PC-9 (cell line): Measurements from ENCODE around the gene ACADVL. TPM values are rescaled to one million over a fixed set of nuclear protein-coding genes. Genes with fewer than 3 reads are reported as not detected.

ENCODE experiments used
- BruUV-seq: library from RNA; stranded (reverse); fragments of 400-500 nt; replicated peaks from 2 replicates; lab custom pipeline; 2021; lab: Mats Ljungman, UMichigan
- CTCF ChIA-PET: fragments of 300-600 bp; sonication (Branson Sonifier 250); formaldehyde crosslinking; loops from one replicate; lab custom pipeline; 2022; ENCODE audit warnings: antibody characterized with exemption; lab: Charles Lee
- POLR2A ChIA-PET: fragments of 300-600 bp; sonication (Branson Sonifier 250); formaldehyde crosslinking; loops from one replicate; lab custom pipeline; 2022; ENCODE audit warnings: antibody characterized with exemption; ENCODE audit not compliant: unreplicated experiment; lab: Charles Lee
- DNase-seq, 2 experiments: peaks; one replicate each; pipeline versions ENCODE4 v3.0.0 to v3.0.0-alpha.2; 2015 to 2022; ENCODE audit warnings: mixed read lengths in 1 of 2
- H2AFZ ChIP-seq: fragments of 200-600 bp; sonication (generic); 2 replicates; pipeline ENCODE4 v1.8.1; 2017; ENCODE audit warnings: antibody characterized with exemption
- H3F3A ChIP-seq: fragments of 200-600 bp; sonication (generic); 2 replicates; pipeline ENCODE4 v1.8.1; 2017; ENCODE audit warnings: antibody characterized with exemption, mild to moderate bottlenecking, low read depth; ENCODE audit not compliant: insufficient read depth
- H3K27ac ChIP-seq: fragments of 200-600 bp; sonication (generic); 2 replicates; pipeline ENCODE4 v1.6.1; 2016; ENCODE audit warnings: mixed run types
- H3K27me3 ChIP-seq: fragments of 200-600 bp; sonication (generic); 2 replicates; pipeline ENCODE4 v1.6.1; 2016; ENCODE audit warnings: low read depth, mixed run types; ENCODE audit not compliant: insufficient read depth
- H3K36me3 ChIP-seq: fragments of 200-600 bp; sonication (generic); 2 replicates; pipeline ENCODE4 v1.6.1; 2016; ENCODE audit warnings: low read depth, mixed run types
- H3K4me1 ChIP-seq: fragments of 200-600 bp; sonication (generic); replicated peaks from 2 replicates; pipeline ENCODE4 v1.6.1; 2016; ENCODE audit warnings: mixed run types; ENCODE audit not compliant: insufficient read depth
- H3K4me2 ChIP-seq: fragments of 200-600 bp; sonication (generic); 2 replicates; pipeline ENCODE4 v1.6.1; 2017; ENCODE audit warnings: mixed run types
- H3K4me3 ChIP-seq: fragments of 200-600 bp; sonication (generic); 2 replicates; pipeline ENCODE4 v1.6.1; 2016; ENCODE audit warnings: mixed run types
- H3K79me2 ChIP-seq: fragments of 200-600 bp; sonication (generic); 2 replicates; pipeline ENCODE4 v1.6.1; 2017; ENCODE audit warnings: low read depth, mixed run types
- H3K9me2 ChIP-seq: fragments of 200-600 bp; sonication (generic); 2 replicates; pipeline ENCODE4 v1.8.1; 2017; ENCODE audit warnings: mild to moderate bottlenecking; ENCODE audit not compliant: insufficient read depth
- H3K9me3 ChIP-seq: fragments of 200-600 bp; sonication (generic); 2 replicates; pipeline ENCODE4 v1.8.1; 2016; ENCODE audit warnings: low read depth; ENCODE audit not compliant: insufficient read depth
- H4K20me1 ChIP-seq: fragments of 200-600 bp; sonication (generic); 2 replicates; pipeline ENCODE4 v1.8.1; 2017; ENCODE audit not compliant: insufficient read depth
- CTCF ChIP-seq: fragments of 200-600 bp; sonication (generic); conservative IDR thresholded peaks from 2 replicates; pipeline ENCODE4 v1.6.1; 2017; ENCODE audit warnings: mixed run types, antibody characterized with exemption, mild to moderate bottlenecking, moderate library complexity
- EZH2 ChIP-seq: fragments of 200-600 bp; sonication (generic); IDR thresholded peaks from 2 replicates; pipeline ENCODE4 v1.8.0; 2017; ENCODE audit warnings: antibody characterized with exemption, low read depth
- intact Hi-C: fragments of 100-400 bp; cut with micrococcal nuclease; formaldehyde crosslinking; loops from one replicate; pipeline ENCODE4 v1.10.0; 2022; ENCODE audit not compliant: unreplicated experiment
- total RNA-seq: library from RNA; stranded (reverse); gene quantifications from 2 replicates; pipeline ENCODE4 v1.2.3, GENCODE V29; 2021

ACADVL gene
- total RNA-seq, 1 experiment from 2014 or later: 604 TPM

GRCh38 chr17:7213895-7214299 lies 5.8 kb upstream of the ACADVL start:
- peaks cover 14% of the 10 kb centered on the region for H3K4me1 ChIP-seq
- intact Hi-C loops: loop anchor here (1.0 to 2.0 kb wide), 2 partner anchors 25 to 167 kb away; partner anchors contain the start of gene PHF23

GRCh38 chr17:7214300-7215135 lies 5.2 kb upstream of the ACADVL start:
- Histone ChIP-seq H3K4me2 (peak overlapping the region; percentile 71), H3K36me3 (no peaks in the 10 kb centered on the region), H3K79me2 (0 out of 2 replicates have a peak, but pooled peaks cover 3% of the 10 kb centered on the region), H2AFZ (peak overlapping the region; percentile 36), H4K20me1 (no peaks in the 10 kb centered on the region), H3K4me3 (peak overlapping the region; percentile 52), H3K27ac (no peak overlapping the region), H3K4me1 (peaks cover 20% of the 10 kb centered on the region), H3K9me3 (no peaks in the 10 kb centered on the region), H3F3A (peaks cover 29% of the 10 kb centered on the region), H3K27me3 (no peaks in the 10 kb centered on the region), H3K9me2 (no peaks in the 10 kb centered on the region)
- BruUV-seq: no TSS peak
- no peak for TF ChIP-seq EZH2
- TF ChIP-seq CTCF: peak; percentile 68
- intact Hi-C loops: loop anchor here (1.0 to 2.0 kb wide), 3 partner anchors 25 to 168 kb away; partner anchors contain the start of gene PHF23
- POLR2A ChIA-PET: interaction anchor here (0.5 to 0.7 kb wide), 3 partner anchors 169 to 344 kb away, joined by 3 to 5 read pairs (median 4); no protein-coding TSS in a partner anchor
- peak; percentile 90 to 100 for DNase-seq
- CTCF ChIA-PET: interaction anchor here (0.5 to 0.8 kb wide), 7 partner anchors 16 to 606 kb away, joined by 3 to 8 read pairs (median 4); no protein-coding TSS in a partner anchor

More at GRCh38 chr17:7213895-7214299, 5.8 kb upstream of the ACADVL start:
- no TSS peak for BruUV-seq
- POLR2A ChIA-PET: interaction anchor here (0.6 kb wide), 1 partner anchor 168 kb away, joined by 5 read pairs; no protein-coding TSS in a partner anchor
- H3F3A ChIP-seq: peaks cover 23% of the 10 kb centered on the region; the same call in 1 of the 2 replicates
- H3K4me2 ChIP-seq: peak overlapping the region; percentile 20; the same call in 1 of the 2 replicates
- TF ChIP-seq CTCF: peak; percentile 55; the same call in 1 of the 2 replicates
- no peak for TF ChIP-seq EZH2
- peak overlapping the region; percentile 52; the same call in 1 of the 2 replicates for H3K4me3 ChIP-seq
- no peaks in the 10 kb centered on the region for H3K9me2 ChIP-seq
- H4K20me1 ChIP-seq: no peaks in the 10 kb centered on the region
- no peaks in the 10 kb centered on the region for H3K36me3 ChIP-seq
- H2AFZ ChIP-seq: no peak overlapping the region
- no peaks in the 10 kb centered on the region for H3K9me3 ChIP-seq
- H3K27ac ChIP-seq: no peak overlapping the region
- H3K79me2 ChIP-seq: 0 out of 2 replicates have a peak, but pooled peaks cover 3% of the 10 kb centered on the region
- CTCF ChIA-PET: interaction anchor here (0.6 to 0.8 kb wide), 4 partner anchors 17 to 265 kb away, joined by 3 to 8 read pairs (median 4); no protein-coding TSS in a partner anchor
- peak in 1 of 2 experiments; percentile 83 for DNase-seq
- no peaks in the 10 kb centered on the region for H3K27me3 ChIP-seq

- TF ChIP-seq CTCF: no peak; the same call in 1 of the 2 replicates
- no peak for TF ChIP-seq EZH2
- H3K4me2 ChIP-seq: peak overlapping the region; percentile 71
- no peak overlapping the region for H3K27ac ChIP-seq
- POLR2A ChIA-PET: interaction anchor here (0.5 to 0.7 kb wide), 2 partner anchors 9 to 188 kb away, joined by 4 to 5 read pairs; no protein-coding TSS in a partner anchor
- H3K4me3 ChIP-seq: no peak overlapping the region
- CTCF ChIA-PET: no interaction called here
- H3F3A ChIP-seq: peaks cover 36% of the 10 kb centered on the region
- H3K79me2 ChIP-seq: 0 out of 2 replicates have a peak, but pooled peaks cover 3% of the 10 kb centered on the region
- no peaks in the 10 kb centered on the region for H3K9me3 ChIP-seq
- H2AFZ ChIP-seq: no peak overlapping the region
- intact Hi-C loops: loop anchor here (1.0 to 2.0 kb wide), 2 partner anchors 46 to 168 kb away; no protein-coding TSS in a partner anchor
- peaks cover 21% of the 10 kb centered on the region for H3K4me1 ChIP-seq
- no TSS peak for BruUV-seq
- H3K36me3 ChIP-seq: no peaks in the 10 kb centered on the region
- no peaks in the 10 kb centered on the region for H3K9me2 ChIP-seq
- no peak for DNase-seq
- no peaks in the 10 kb centered on the region for H3K27me3 ChIP-seq
- H4K20me1 ChIP-seq: no peaks in the 10 kb centered on the region
Observed at GRCh38 chr17:7215136-7215638, 4.6 kb upstream of the ACADVL start.
